K562 (cell line): ENCODE measurements around the gene ITPKA. TPM values are rescaled to one million over a fixed set of nuclear protein-coding genes. Genes with fewer than 3 reads are reported as not detected.

Experiments
- ATAC-seq: fragments of 200-7000 bp; cut with Tn5 transposase; 3 replicates; pipeline ENCODE4 v1.9.1; 2020; ENCODE audit warnings: moderate library complexity
- BruUV-seq: library from RNA; stranded (reverse); fragments of 400-500 nt; replicated peaks from 2 replicates; lab custom pipeline; 2021; lab: Mats Ljungman, UMichigan
- CTCF ChIA-PET: fragments of 300-600 bp; formaldehyde crosslinking; extraction: SDS; loops from one replicate; lab custom pipeline; 2021; ENCODE audit warnings: low intra/inter-chr PET ratio; lab: Yijun Ruan, JAX
- POLR2A ChIA-PET: fragments of 300-600, 350-650 bp; sonication (Branson Sonifier 250); formaldehyde crosslinking; extraction: SDS; loops from one replicate; lab custom pipeline; 2021; ENCODE audit warnings: antibody characterized with exemption, inconsistent platforms; lab: Yijun Ruan, JAX
- DNase-seq, 4 experiments: peaks; one replicate each; pipeline versions ENCODE4 v3.0.0 to v3.0.0-alpha.2; 2011 to 2018; ENCODE audit warnings: low spot score in 3 of 4, mixed read lengths in 3 of 4; ENCODE audit errors: extremely low read depth in 1 of 4
- FAIRE-seq: peaks from 2 replicates; lab custom pipeline; 2011; peaks lifted over from hg19 to GRCh38; lab: Jason Lieb, UNC
- H2AFZ ChIP-seq: 2 replicates; pipeline ENCODE4 v1.6.0; 2011; ENCODE audit warnings: low read depth, low read length, control low read depth, inconsistent platforms
- H3K27ac ChIP-seq: fragments of 200-600 bp; 3 replicates; pipeline ENCODE4 v1.8.0; 2011; ENCODE audit warnings: low read depth, mild to moderate bottlenecking, control low read depth, inconsistent platforms, low read length, moderate library complexity, mixed read lengths; ENCODE audit errors: extremely low read depth
- H3K27me3 ChIP-seq, 2 experiments: fragments of 300-600 bp in 1 of 2; 2 replicates in 1 of 2; 3 replicates in 1 of 2; pipeline versions ENCODE4 v1.6.0 to v1.8.0; 2011; ENCODE audit warnings: inconsistent platforms in 2 of 2, low read length in 2 of 2, mild to moderate bottlenecking in 1 of 2, mixed read lengths in 1 of 2, moderate library complexity in 1 of 2; ENCODE audit not compliant: control insufficient read depth in 2 of 2, insufficient read depth in 2 of 2
- H3K36me3 ChIP-seq: fragments of 300-600 bp; 3 replicates; pipeline ENCODE4 v1.8.0; 2011; ENCODE audit warnings: mild to moderate bottlenecking, low read length, inconsistent platforms; ENCODE audit not compliant: control insufficient read depth, insufficient read depth
- H3K4me1 ChIP-seq, 2 experiments: fragments of 200-600 bp in 1 of 2; replicated peaks in 1 of 2; 2 replicates in 1 of 2; 3 replicates in 1 of 2; pipeline versions ENCODE4 v1.5.1 to v1.8.0; 2011; ENCODE audit warnings: inconsistent platforms in 2 of 2, low read length in 2 of 2, mild to moderate bottlenecking in 1 of 2, mixed read lengths in 1 of 2, moderate library complexity in 1 of 2; ENCODE audit not compliant: control insufficient read depth in 2 of 2, insufficient read depth in 2 of 2
- H3K4me2 ChIP-seq: 2 replicates; pipeline ENCODE4 v1.6.1; 2011; ENCODE audit warnings: low read length, control low read depth, inconsistent platforms, mixed read lengths; ENCODE audit not compliant: insufficient read depth
- H3K4me3 ChIP-seq: fragments of 200-600 bp; sonication (generic), shearing (Covaris generic); 2 replicates; pipeline ENCODE4 v1.5.1; 2016; ENCODE audit warnings: control low read depth, inconsistent platforms
- H3K79me2 ChIP-seq: fragments of 200-600 bp; 3 replicates; pipeline ENCODE4 v1.8.0; 2011; ENCODE audit warnings: low read length, inconsistent platforms; ENCODE audit not compliant: control insufficient read depth, insufficient read depth
- H3K9ac ChIP-seq, 2 experiments: 2 replicates each; pipeline versions ENCODE4 v1.6.0 to v1.6.1; 2011; ENCODE audit warnings: low read depth in 2 of 2, low read length in 2 of 2, control low read depth in 1 of 2, inconsistent platforms in 1 of 2, mild to moderate bottlenecking in 1 of 2, mixed read lengths in 1 of 2; ENCODE audit not compliant: insufficient read depth in 1 of 2
- H3K9me1 ChIP-seq: one replicate; pipeline ENCODE4 v1.6.0; 2011; ENCODE audit warnings: inconsistent platforms, mild to moderate bottlenecking, low read length, moderate library complexity; ENCODE audit not compliant: control insufficient read depth, insufficient read depth
- H3K9me3 ChIP-seq: replicated peaks from 2 replicates; pipeline ENCODE4 v1.5.1; 2011; ENCODE audit warnings: low read depth, low read length, inconsistent platforms; ENCODE audit not compliant: control insufficient read depth, insufficient read depth
- H4K20me1 ChIP-seq: replicated peaks from 2 replicates; pipeline ENCODE4 v1.6.1; 2011; ENCODE audit warnings: low read length, inconsistent platforms, mixed read lengths; ENCODE audit not compliant: control insufficient read depth, insufficient read depth
- GTF2A2 ChIP-seq: IDR thresholded peaks from 2 replicates; pipeline ENCODE4 v1.6.1; 2016; ENCODE audit warnings: mild to moderate bottlenecking, missing genetic modification characterization, missing compliant biosample characterization
- POLR2G ChIP-seq: fragments of 200-400 bp; formaldehyde crosslinking; IDR thresholded peaks from 2 replicates; pipeline ENCODE4 v1.6.1; 2017; ENCODE audit warnings: low read depth, mild to moderate bottlenecking, antibody characterized with exemption, low read length, moderate library complexity
- ZBTB33 ChIP-seq: sonication (generic); formaldehyde crosslinking; IDR thresholded peaks from 2 replicates; pipeline ENCODE4 v1.8.1; 2023; ENCODE audit warnings: mild to moderate bottlenecking, missing genetic modification reagents
- ZNF644 ChIP-seq: fragments of 200-800 bp; sonication (Bioruptor generic); IDR thresholded peaks from 2 replicates; pipeline ENCODE4 v1.6.1; 2016; ENCODE audit warnings: low read depth, missing genetic modification characterization, missing compliant biosample characterization
- WGBS: fragments of 100-300 bp; shearing (Covaris generic); methylation state at CpG from one replicate; pipeline ENCODE4 v1.1.6; 2016; ENCODE audit warnings: low coverage, mixed read lengths; ENCODE audit not compliant: insufficient coverage; ENCODE audit errors: missing lambda C conversion rate; 5-methylcytosine and 5-hydroxymethylcytosine counted together
- in situ Hi-C: fragments of 300-500 bp; cut with MboI; formaldehyde crosslinking; loops from 4 replicates; pipeline ENCODE4 v1.15.0; 2018; ENCODE audit warnings: inconsistent platforms, mixed read lengths
- intact Hi-C: fragments of 100-400 bp; cut with micrococcal nuclease; formaldehyde crosslinking; loops from 2 replicates; pipeline ENCODE4 v1.14.2; 2022
- polyA plus RNA-seq, 8 experiments: library from polyadenylated mRNA; depleted of rRNA in 4 of 8; stranded (reverse) in 5 of 8; unstranded in 3 of 8; fragments of >200 nt; fragmentation: Nextera tagmentation in 2 of 8; fragmentation: Illumina TruSeq in 1 of 8; extraction: Ambion mirVana in 2 of 8; extraction: Trizol in 1 of 8; gene quantifications; 2 replicates each; pipeline versions ENCODE4 v1.2.1 to v1.2.3, GENCODE V29; 2011 to 2014; ENCODE audit warnings: inconsistent platforms in 1 of 8, missing spikeins in 1 of 8
- total RNA-seq, 7 experiments: library from RNA; depleted of rRNA in 6 of 7; stranded (reverse); fragments of >200 nt in 6 of 7; fragmentation: Illumina TruSeq in 2 of 7; extraction: Trizol in 2 of 7; gene quantifications; 2 replicates each; pipeline versions ENCODE4 v1.2.1 to v1.2.3, GENCODE V29; 2011 to 2021; ENCODE audit warnings: low replicate concordance in 1 of 7

Gene ITPKA
- total and polyA plus RNA-seq, 9 of the 15 experiments (the other 6 are each of a cell fraction or from before 2014, with no cell fraction given) = 0.14 to 68.4 (median 11.5) TPM

- CTCF ChIA-PET = no interaction called here
- Histone ChIP-seq H3K4me1 (peaks cover 2 to 9% of the 10 kb centered on the region in 2 experiments; a peak in 3 of 5 replicates), H3K27me3 (no peaks in the 10 kb centered on the region), H3K9me3 (no peaks in the 10 kb centered on the region), H4K20me1 (no peaks in the 10 kb centered on the region), H3K4me3 (no peak overlapping the region), H3K9me1 (no peaks in the 10 kb centered on the region), H3K36me3 (peaks cover 18% of the 10 kb centered on the region; the same call in 2 of the 3 replicates), H3K9ac (no peak overlapping the region), H3K27ac (no peak overlapping the region), H2AFZ (no peak overlapping the region)
- ATAC-seq (no peak), FAIRE-seq (no peak), DNase-seq (no peak)
- in situ Hi-C loops = no loop called here
- no TSS peak for BruUV-seq
- intact Hi-C loops = no loop called here
- 93% methylated on average over 23 of the region's 43 CpGs for WGBS
- TF ChIP-seq ZBTB33 (peak; percentile 90), GTF2A2 (tag) (no peak), POLR2G (peak; percentile 46), ZNF644 (tag) (no peak)
- TF ChIP-seq, all 486 proteins: peak for 2
- H3K79me2 ChIP-seq = no peaks in the 10 kb centered on the region
- H3K4me2 ChIP-seq = no peak overlapping the region
- POLR2A ChIA-PET = interaction anchor here (1.3 kb wide), 1 partner anchor 11 kb away, joined by 3 read pairs; no protein-coding TSS in a partner anchor
These were observed 7.4 kb upstream of the ITPKA start for GRCh38 chr15:41486286-41486685.
